Spleen (tissue), 11 donors: ENCODE data around the gene ME1. TPM values are rescaled to one million over a fixed set of nuclear protein-coding genes. Genes with fewer than 3 reads are reported as not detected.

Experiments
- DNase-seq: peaks from one replicate; pipeline ENCODE4 v3.0.0-alpha.2; 2020
- H3K27ac ChIP-seq, 8 donors: fragments of 200-600 bp; sonication (generic) in 7 of 8; 1 replicate in 4 of 8; 2 replicates in 4 of 8; pipeline versions ENCODE4 v1.5.0 to v1.8.0; 2016 to 2021; ENCODE audit warnings: inconsistent platforms in 4 of 8, mild to moderate bottlenecking in 4 of 8, moderate library complexity in 1 of 8
- H3K27me3 ChIP-seq, 7 donors: fragments of 200-600 bp; sonication (generic) in 6 of 7; replicated peaks in 1 of 7; 1 replicate in 4 of 7; 2 replicates in 3 of 7; pipeline versions ENCODE4 v1.5.0 to v1.8.0; 2016 to 2021; ENCODE audit warnings: inconsistent platforms in 3 of 7, mild to moderate bottlenecking in 1 of 7
- H3K36me3 ChIP-seq, 6 donors: fragments of 200-600 bp; sonication (generic) in 5 of 6; 1 replicate in 4 of 6; 2 replicates in 2 of 6; pipeline versions ENCODE4 v1.5.0 to v1.8.0; 2016 to 2021; ENCODE audit warnings: inconsistent platforms in 2 of 6
- H3K4me1 ChIP-seq, 6 donors: fragments of 200-600 bp; sonication (generic) in 5 of 6; 1 replicate in 3 of 6; 2 replicates in 3 of 6; pipeline versions ENCODE4 v1.5.0 to v1.8.0; 2016 to 2021; ENCODE audit warnings: inconsistent platforms in 3 of 6
- H3K4me3 ChIP-seq, 8 donors: fragments of 200-600 bp; sonication (generic) in 7 of 8; 1 replicate in 4 of 8; 2 replicates in 4 of 8; pipeline versions ENCODE4 v1.5.0 to v1.8.0; 2016 to 2021; ENCODE audit warnings: inconsistent platforms in 4 of 8, mild to moderate bottlenecking in 4 of 8, moderate library complexity in 2 of 8
- H3K9me3 ChIP-seq, 8 donors: fragments of 200-600 bp; sonication (generic) in 7 of 8; 1 replicate in 4 of 8; 2 replicates in 4 of 8; pipeline versions ENCODE4 v1.5.0 to v1.8.0; 2016 to 2021; ENCODE audit warnings: inconsistent platforms in 4 of 8
- POLR2A ChIP-seq, 3 donors: fragments of 450-650 bp; IDR thresholded peaks; one replicate each; pipeline ENCODE4 v1.5.1; 2017; ENCODE audit warnings: antibody characterized with exemption in 3 of 3, mild to moderate bottlenecking in 1 of 3
- POLR2AphosphoS5 ChIP-seq, 3 donors: sonication (generic); formaldehyde crosslinking; IDR thresholded peaks; one replicate each; pipeline ENCODE4 v1.5.1; 2017; ENCODE audit warnings: antibody characterized with exemption in 3 of 3
- WGBS, 5 donors: extraction: QIAGEN DNeasy Blood & Tissue Kit in 3 of 5; methylation state at CpG; one replicate each; pipeline versions ENCODE4 v1.1.5 to v1.1.7; 2013 to 2018; 5-methylcytosine and 5-hydroxymethylcytosine counted together
- intact Hi-C: fragments of 100-400 bp; cut with DNase I; formaldehyde crosslinking; loops from one replicate; pipeline ENCODE4 v1.15.0; 2023; ENCODE audit warnings: low total_unique reads
- polyA plus RNA-seq, 3 donors: library from polyadenylated mRNA; stranded (reverse); fragments of 200-250 nt; gene quantifications; one replicate each; pipeline ENCODE4 v1.2.1, GENCODE V29; 2013
- total RNA-seq, 7 donors: library from RNA; depleted of rRNA in 3 of 7; stranded (reverse); fragments of >200 nt in 3 of 7; fragmentation: NEBNext Ultra II Directional in 4 of 7; extraction: Animal tissue kit (Norgen Biotek cat#: 25700) in 4 of 7; gene quantifications; one replicate each; pipeline versions ENCODE4 v1.1.0 to v1.2.1, GENCODE V29; 2016 to 2021
- TF ChIP-seq, protein P1 (sequence below), 11 experiments: fragments of 200-600 bp in 7 of 11; fragments of 450-650 bp in 4 of 11; sonication (generic) in 4 of 11; IDR thresholded peaks in 8 of 11; conservative IDR thresholded peaks in 3 of 11; 1 replicate in 7 of 11; 2 replicates in 4 of 11; pipeline versions ENCODE4 v1.4.0 to v1.8.0; 2016 to 2021; ENCODE audit warnings: antibody characterized with exemption in 11 of 11, inconsistent platforms in 4 of 11, mild to moderate bottlenecking in 1 of 11
- donor health status: healthy with polysubstance abuse.
- donor health status: DM: no; HTN: no; CAD: no; lungs with moderate emphysema.
- donor health status: DM: no; HTN: no; CAD: no.
- donor health status: Bipolar disorder and iron deficiency.
- donor health status: healthy.
- donor health status: DM: no; HTN: no; CAD: no.
- donor health status: DM: yes; HTN: yes; CAD: no.

Gene ME1
- total and polyA plus RNA-seq, 10 donors, result 1.8 to 19.4 (median 8.4) TPM

DNA sequence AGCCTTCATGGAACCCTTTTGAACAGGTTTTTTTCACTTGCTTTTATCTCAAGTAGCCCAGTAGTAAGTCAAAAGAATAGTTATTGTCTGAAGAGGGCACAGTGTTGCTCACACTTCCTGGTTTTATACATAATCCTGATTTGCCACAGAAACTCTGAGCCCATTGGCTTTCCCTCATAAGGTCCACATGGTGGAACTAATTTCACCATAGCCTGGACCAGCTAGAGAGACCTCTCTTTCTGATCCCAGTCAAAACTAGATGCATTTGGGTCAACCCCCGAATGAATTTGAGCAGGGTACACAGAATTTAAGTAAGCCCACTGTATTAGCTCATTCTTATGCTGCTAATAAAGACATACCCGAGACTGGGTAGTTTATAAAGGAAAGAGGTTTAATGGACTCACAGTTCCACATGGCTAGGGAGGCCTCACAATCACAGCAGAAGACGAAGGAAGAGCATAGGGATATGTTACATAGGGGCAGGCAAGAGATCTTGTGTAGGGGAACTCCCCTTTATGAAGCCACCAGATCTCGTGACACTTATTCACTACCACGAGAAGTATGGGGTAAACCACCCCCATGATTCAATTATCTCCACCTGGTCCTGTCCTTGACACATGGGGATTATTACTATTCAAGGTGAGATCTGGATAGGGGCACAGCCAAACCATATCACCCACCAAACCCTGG lies 231.5 kb downstream of the ME1 start:
- Histone ChIP-seq H3K4me3 (no peak overlapping the region), H3K9me3 (no peaks in the 10 kb centered on the region), H3K27ac (no peak overlapping the region), H3K36me3 (peaks cover 0 to 14% (median 0%) of the 10 kb centered on the region in 6 donors), H3K4me1 (peaks cover 2 to 13% (median 7%) of the 10 kb centered on the region in 6 donors), H3K27me3 (no peaks in the 10 kb centered on the region)
- TF ChIP-seq POLR2AphosphoS5 (IDR thresholded peaks at IDR 0.05), result no peak
- TF ChIP-seq POLR2A (IDR thresholded peaks at IDR 0.05), result no peak
- TF ChIP-seq, protein P1, sequence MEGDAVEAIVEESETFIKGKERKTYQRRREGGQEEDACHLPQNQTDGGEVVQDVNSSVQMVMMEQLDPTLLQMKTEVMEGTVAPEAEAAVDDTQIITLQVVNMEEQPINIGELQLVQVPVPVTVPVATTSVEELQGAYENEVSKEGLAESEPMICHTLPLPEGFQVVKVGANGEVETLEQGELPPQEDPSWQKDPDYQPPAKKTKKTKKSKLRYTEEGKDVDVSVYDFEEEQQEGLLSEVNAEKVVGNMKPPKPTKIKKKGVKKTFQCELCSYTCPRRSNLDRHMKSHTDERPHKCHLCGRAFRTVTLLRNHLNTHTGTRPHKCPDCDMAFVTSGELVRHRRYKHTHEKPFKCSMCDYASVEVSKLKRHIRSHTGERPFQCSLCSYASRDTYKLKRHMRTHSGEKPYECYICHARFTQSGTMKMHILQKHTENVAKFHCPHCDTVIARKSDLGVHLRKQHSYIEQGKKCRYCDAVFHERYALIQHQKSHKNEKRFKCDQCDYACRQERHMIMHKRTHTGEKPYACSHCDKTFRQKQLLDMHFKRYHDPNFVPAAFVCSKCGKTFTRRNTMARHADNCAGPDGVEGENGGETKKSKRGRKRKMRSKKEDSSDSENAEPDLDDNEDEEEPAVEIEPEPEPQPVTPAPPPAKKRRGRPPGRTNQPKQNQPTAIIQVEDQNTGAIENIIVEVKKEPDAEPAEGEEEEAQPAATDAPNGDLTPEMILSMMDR (IDR thresholded peaks at IDR 0.05 in 8 of 11, conservative IDR thresholded peaks at IDR 0.05 in 3 of 11), result no peak
- WGBS, 5 donors, result 78 to 86% (median 79%) methylated on average over 5 of the region's 5 CpGs
- intact Hi-C loops, result loop anchor here (10.0 kb wide), 1 partner anchor 125 kb away; no protein-coding TSS in a partner anchor
- DNase-seq, result no peak

DNA sequence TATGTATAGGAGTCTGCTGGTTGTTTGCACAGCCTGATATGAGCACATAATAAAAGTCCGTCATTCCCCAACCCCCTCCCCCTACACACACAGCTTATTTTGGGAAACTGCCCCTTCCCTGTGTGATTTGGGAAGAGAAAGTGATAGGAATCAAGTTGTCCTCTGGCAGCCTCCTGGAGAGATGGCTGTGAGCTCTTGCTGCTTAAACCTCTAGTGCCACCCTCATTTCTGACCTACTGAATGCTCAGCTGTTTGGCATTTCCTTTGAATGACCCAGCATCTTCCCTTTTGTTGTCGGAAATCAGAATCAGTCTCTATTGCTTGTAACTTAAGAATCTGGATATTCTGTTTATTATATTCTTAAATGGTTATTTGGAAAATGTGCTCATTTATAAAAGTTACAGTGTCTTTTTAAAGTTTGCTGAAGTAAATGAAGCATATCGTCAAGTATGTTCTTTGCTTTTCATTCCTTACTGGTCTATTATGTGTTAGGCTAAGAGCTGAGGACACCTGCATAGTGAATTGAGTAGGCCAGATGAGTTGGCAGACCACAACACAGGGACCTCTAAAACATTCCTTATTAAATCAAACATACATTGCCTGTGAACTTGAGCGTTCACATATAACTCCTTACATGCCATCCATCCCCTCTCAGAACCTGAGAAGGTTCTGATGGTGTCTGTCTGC lies 232.2 kb downstream of the ME1 start:
- WGBS, 5 donors, result 87 to 91% (median 88%) methylated on average over 4 of the region's 4 CpGs
- no peaks in the 10 kb centered on the region for H3K9me3 ChIP-seq
- H3K27me3 ChIP-seq, result no peaks in the 10 kb centered on the region
- H3K4me1 ChIP-seq, result peaks cover 6 to 19% (median 13%) of the 10 kb centered on the region in 6 donors
- DNase-seq, result no peak
- H3K4me3 ChIP-seq, result no peak overlapping the region
- no peak overlapping the region for H3K27ac ChIP-seq
- H3K36me3 ChIP-seq, result peaks cover 0 to 14% (median 0%) of the 10 kb centered on the region in 6 donors
- TF ChIP-seq, protein P1 (IDR thresholded peaks at IDR 0.05 in 8 of 11, conservative IDR thresholded peaks at IDR 0.05 in 3 of 11), result no peak
- TF ChIP-seq POLR2A (IDR thresholded peaks at IDR 0.05) (no peak), POLR2AphosphoS5 (IDR thresholded peaks at IDR 0.05) (no peak)
- intact Hi-C loops, result loop anchor here (10.0 kb wide), 1 partner anchor 124 kb away; no protein-coding TSS in a partner anchor

DNA sequence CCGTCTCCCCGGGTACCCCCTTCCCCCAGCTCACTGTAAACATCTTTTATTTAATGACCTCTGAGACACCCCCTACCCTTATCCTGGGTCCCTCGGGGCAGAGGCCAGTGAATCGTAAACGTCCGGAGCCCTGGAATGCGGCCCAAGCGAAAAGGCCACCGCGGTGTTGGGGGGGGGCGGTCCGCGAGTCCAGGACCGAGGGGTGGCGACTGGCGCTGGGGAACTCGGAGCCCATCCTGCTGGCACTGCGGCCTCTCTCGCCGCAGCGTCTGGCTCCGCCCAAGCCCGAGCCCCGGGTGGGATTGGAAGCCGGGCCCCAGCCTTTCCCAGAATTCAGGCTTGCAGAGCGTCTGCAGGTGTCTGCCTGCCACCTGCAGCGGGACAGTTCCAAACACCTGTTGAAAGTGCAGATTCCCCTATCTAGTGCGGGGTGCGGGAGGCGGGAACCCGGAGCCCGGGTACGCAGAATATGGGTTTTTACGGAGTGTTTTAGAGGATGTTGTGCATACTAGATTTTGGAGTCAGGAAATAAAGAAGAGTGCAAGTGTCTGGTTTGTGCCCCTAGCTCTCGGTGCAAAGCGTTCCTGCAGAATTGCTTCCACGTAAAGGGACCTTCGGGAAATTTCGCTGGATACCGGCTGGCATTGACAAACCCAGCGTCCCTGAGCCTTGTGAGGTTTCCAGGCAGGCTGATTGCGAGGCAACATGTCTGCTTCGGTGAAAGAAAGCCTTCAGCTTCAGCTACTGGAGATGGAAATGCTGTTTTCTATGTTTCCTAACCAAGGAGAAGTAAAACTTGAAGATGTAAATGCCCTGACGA lies 236.9 kb downstream of the ME1 start:
- no peak for TF ChIP-seq POLR2A (IDR thresholded peaks at IDR 0.05)
- peak in 1 of 3 donors; percentile 8 for TF ChIP-seq POLR2AphosphoS5 (IDR thresholded peaks at IDR 0.05)
- intact Hi-C loops, result loop anchor here (10.0 kb wide), 1 partner anchor 119 kb away; no protein-coding TSS in a partner anchor

More for the DNA sequence above, 236.9 kb downstream of the ME1 start:
- Histone ChIP-seq H3K4me1 (peaks cover 13 to 55% (median 29%) of the 10 kb centered on the region in 6 donors), H3K27me3 (no peaks in the 10 kb centered on the region), H3K27ac (peak overlapping the region in 7 of 8 donors; percentile 64 to 88 (median 84)), H3K4me3 (peak overlapping the region; percentile 66 to 94 (median 84)), H3K36me3 (peaks cover 0 to 19% (median under 1%) of the 10 kb centered on the region in 6 donors), H3K9me3 (no peaks in the 10 kb centered on the region)
- 3 to 11% (median 4%) methylated on average over 27 to 44 of the region's 44 CpGs for WGBS, 5 donors
- DNase-seq, result peak; percentile 88
